ENCODE results near the gene GCK.

GCK gene

GRCh38 chr7:44104860-44105771, 84.1 kb downstream of the GCK start:
- no peak for DNase-seq (ENCODE audit: low read depth, low spot score)

GRCh38 chr7:44103923-44104859, 85.0 kb downstream of the GCK start, which contains the start of gene AEBP1:
AEBP1 (plus strand) TSS chr7:44104345; CDS start chr7:44104666, 321 bp downstream.
- no peak for DNase-seq (ENCODE audit: low read depth, low spot score)

- DNase-seq (ENCODE audit: low read depth, low spot score) = no peak
Measured at GRCh38 chr7:44103566-44103922, 85.7 kb downstream of the GCK start.

- no peak for DNase-seq (ENCODE audit: low read depth, low spot score)
Measured at GRCh38 chr7:44102846-44103565, 86.2 kb downstream of the GCK start.

- DNase-seq (ENCODE audit: low read depth, low spot score) = peak; percentile 75
Measured at GRCh38 chr7:44101966-44102845, 87.0 kb downstream of the GCK start.

- DNase-seq (ENCODE audit: low read depth, low spot score) = no peak
Measured at GRCh38 chr7:44101303-44101965, 87.8 kb downstream of the GCK start.

GRCh38 chr7:44100458-44101302, 88.6 kb downstream of the GCK start:
- DNase-seq (ENCODE audit: low read depth, low spot score) = peak; percentile 80

- DNase-seq (ENCODE audit: low read depth, low spot score) = no peak
Measured at GRCh38 chr7:44099669-44100068, 89.6 kb downstream of the GCK start.

GRCh38 chr7:44098092-44099068, 90.9 kb downstream of the GCK start:
- no peak for DNase-seq (ENCODE audit: low read depth, low spot score)

GRCh38 chr7:44097064-44097932, 91.9 kb downstream of the GCK start:
- no peak for DNase-seq (ENCODE audit: low read depth, low spot score)

- no peak for DNase-seq (ENCODE audit: low read depth, low spot score)
Measured at GRCh38 chr7:44096326-44096881, 92.8 kb downstream of the GCK start.

- no peak for DNase-seq (ENCODE audit: low read depth, low spot score)
Measured at GRCh38 chr7:44095781-44096180, 93.5 kb downstream of the GCK start.

GRCh38 chr7:44094883-44095592, 94.2 kb downstream of the GCK start:
- DNase-seq (ENCODE audit: low read depth, low spot score) = no peak

- DNase-seq (ENCODE audit: low read depth, low spot score) = no peak
Measured at GRCh38 chr7:44094365-44094764, 94.9 kb downstream of the GCK start.
